Measurements from ENCODE around the gene PRKACG.

GRCh38 chr9:69023650-69024049, 9.7 kb upstream of the PRKACG start:
- TF ChIP-seq CTCF (optimal IDR thresholded peaks at IDR 0.05 in 1 of 3, IDR thresholded peaks at IDR 0.05 in 1 of 3, conservative IDR thresholded peaks at IDR 0.05 in 1 of 3; ENCODE audit: extremely low read depth in 1 of 3, insufficient read depth in 2 of 3, low read length in 3 of 3): no peak
- TF ChIP-seq EZH2 (IDR thresholded peaks at IDR 0.05; ENCODE audit: low read length): no peak
